Superior temporal gyrus (tissue), 1 donor: ENCODE results near the gene RASAL2.
A peak's percentile ranks its signal among the peaks of the same experiment; 100 is the strongest.

Experiments
- DNase-seq: peaks from one replicate; pipeline ENCODE4 v3.0.0-alpha.2; 2016; ENCODE audit errors: extremely low spot score

The RASAL2 gene

DNA sequence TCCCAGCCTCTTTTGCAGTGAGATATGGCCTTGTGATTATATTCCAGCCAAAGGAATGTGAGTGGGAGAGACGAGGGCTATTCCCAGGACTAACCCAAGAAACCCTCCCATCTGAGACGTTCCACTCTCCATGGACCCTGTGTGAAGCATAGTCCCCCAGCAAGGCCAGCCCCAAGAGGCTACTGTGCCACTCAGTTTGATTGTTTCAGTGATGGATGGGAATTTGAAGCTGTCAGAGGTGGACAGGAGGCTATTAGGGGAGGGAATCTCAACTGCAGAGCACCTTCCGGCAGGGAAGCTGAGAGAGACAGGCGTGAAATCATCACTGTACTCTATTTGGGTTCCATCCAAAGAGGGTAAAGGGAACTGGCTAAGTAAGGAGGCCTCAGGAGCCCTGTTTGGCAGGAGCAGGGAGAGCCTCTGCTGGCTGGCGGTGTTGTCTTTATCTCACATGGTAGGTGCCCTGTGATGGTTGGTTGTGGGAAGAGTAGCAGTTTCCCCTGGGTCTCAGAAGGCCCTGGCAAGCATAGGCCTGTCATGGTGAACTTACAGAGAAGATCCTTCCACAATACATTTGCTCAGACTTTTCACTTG is 415.6 kb downstream of the RASAL2 start:
- DNase-seq = no peak

GRCh38 chr1:178510155-178510554 is 416.3 kb downstream of the RASAL2 start:
- no peak for DNase-seq

DNA sequence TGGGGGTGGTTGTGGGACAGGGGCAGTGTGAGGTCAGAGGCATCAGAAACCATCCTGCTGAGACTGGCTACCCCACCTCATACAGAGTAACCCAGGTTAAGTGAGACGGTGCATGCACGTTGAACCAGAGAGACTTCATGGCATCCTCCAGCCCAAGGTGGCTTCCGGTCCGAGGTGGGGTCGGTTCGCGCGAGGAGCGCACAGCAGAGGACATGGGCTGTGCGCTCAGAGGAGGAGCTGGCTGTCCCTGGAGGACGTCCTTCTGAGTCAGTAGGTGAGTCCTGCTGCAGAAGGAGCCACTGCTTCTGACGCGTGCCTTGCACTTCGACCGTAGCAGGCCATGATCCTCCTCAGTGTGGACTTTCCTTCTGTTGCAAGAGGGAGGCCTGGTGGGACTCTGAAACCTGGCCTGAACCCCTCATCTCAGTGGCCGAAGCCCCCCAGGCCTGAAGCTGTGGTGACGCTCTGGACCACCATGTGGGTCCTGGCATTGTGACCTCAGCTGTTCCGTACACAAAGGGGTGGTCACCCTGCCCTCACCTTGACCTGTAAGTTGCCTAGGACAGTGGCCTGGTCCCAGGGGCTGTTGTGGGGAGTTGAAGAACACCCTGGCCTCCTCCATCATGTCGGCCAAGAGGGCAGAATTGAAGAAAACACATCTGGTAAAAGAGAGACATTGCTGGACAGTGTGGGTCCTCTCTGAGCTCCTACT is 418.8 kb downstream of the RASAL2 start, which contains the start of gene TEX35:
Gene TEX35 (plus strand): TSS at position 544 of the 712 bp plus-strand sequence. CDS start 80 bp downstream, at position 624.
- DNase-seq = no peak

GRCh38 chr1:178513278-178513983 is 419.5 kb downstream of the RASAL2 start:
- DNase-seq = no peak

GRCh38 chr1:178516110-178516509 is 422.2 kb downstream of the RASAL2 start:
- no peak for DNase-seq

DNA sequence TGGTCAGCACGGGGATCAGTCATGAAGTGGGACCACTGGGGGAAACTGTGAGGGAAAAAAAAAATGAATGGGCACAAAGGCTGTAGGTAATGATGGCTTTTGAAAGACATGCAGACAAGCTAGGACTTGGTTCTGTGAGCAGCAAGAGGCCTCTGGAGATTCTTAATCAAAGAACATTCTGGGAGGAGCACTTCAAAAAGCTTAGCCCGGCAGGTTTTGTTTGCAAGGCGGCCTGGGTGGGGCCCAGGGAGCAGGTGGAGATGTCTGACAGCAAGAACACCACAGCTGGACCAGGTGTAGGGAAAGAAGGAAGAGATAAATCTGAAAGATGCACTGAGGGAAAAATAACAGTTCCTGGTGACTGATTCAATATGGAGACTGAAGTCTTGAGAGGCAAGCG is 425.0 kb downstream of the RASAL2 start:
- no peak for DNase-seq

DNA sequence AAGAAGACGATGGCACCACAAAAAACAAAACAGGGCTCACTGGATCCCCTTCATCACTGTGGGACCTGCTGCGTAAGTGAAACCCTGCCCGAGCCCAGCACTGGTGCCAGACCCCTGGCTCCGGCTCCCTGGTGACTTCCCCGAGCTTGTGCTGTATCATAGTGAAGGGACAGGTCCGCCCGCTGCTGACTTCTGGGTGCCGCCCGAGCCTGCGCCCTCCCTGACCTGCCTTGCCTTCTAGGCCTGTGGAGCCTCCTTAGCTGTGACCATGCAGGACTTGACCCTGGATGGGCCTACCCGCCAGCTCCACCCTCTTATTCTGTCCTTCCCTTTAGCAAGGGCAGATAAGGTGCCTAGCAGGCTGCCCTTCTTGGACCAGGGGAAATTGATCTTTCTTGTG is 426.9 kb downstream of the RASAL2 start:
- no peak for DNase-seq

DNA sequence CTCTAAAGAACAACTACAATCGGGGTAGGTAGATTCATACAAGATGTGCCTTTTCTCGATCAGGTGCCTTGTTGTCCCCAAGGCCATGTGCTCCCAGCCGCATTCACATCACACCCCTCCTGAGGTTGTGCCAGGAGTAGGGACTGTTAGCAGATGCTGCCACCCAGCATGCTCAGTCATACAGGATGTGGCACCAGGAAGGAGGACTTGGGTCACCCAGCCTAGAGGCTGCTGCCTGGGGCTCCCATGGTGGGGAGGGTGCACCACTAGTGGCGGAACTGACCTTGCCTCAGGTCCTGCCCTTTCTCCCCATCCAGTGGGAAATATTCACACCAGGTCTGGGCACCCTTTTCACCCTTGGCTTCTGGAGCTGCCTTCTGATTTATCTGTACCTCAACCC is 427.3 kb downstream of the RASAL2 start:
- no peak for DNase-seq

GRCh38 chr1:178527117-178527516 is 433.2 kb downstream of the RASAL2 start:
- no peak for DNase-seq

DNA sequence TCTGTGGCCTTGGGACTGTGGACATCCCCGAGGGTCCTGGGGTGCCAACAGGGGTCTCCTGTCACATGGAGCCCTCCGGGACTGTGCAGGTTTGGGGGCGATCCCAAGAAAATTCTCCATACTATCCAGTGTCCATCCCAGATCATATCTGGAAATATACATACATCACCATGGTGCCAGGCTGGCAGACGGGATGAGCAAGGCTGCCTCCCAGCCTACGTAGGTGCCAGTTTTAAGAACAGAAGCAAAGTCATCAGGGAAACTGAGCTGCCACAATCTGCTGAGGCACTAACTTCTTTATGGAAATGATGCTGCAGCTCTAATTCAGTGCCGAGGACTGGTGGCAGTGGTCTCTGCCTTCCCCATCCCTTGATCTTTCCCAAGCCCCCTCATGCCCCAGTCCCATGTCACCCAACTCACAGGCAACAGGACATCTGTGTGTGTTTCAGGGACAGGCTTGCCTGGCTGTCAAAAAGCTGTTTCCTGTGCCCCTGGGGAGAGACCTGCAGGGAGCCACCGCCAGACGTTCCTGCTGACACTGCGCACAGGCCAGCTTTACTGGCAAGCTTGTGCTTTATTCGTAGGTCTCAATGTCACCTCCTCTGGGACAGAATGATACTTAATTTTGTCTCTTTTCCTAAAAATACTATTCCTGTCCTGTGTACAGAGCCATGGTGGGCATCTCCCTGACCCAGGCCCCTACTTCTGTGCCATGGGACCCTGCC is 434.5 kb downstream of the RASAL2 start:
- DNase-seq = peak; percentile 19

DNA sequence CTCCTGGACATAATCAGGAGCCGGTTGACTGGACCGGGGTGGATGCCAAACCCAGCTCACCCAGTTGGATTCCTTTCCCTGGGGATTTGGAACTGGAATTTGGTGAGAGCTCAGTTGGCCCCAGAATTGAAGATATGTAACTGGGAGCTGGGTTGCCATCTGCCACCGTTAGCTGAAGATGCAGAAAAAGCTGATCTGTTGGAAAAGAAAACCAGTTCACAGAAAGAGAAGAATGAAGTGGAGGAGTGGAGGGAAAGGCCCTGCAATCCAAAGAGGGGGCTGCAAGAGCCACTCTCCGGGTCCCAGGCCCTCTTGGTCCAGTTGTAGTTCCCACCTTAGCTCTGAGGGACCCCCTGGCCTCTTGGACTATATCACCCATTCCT is 435.0 kb downstream of the RASAL2 start:
- no peak for DNase-seq

DNA sequence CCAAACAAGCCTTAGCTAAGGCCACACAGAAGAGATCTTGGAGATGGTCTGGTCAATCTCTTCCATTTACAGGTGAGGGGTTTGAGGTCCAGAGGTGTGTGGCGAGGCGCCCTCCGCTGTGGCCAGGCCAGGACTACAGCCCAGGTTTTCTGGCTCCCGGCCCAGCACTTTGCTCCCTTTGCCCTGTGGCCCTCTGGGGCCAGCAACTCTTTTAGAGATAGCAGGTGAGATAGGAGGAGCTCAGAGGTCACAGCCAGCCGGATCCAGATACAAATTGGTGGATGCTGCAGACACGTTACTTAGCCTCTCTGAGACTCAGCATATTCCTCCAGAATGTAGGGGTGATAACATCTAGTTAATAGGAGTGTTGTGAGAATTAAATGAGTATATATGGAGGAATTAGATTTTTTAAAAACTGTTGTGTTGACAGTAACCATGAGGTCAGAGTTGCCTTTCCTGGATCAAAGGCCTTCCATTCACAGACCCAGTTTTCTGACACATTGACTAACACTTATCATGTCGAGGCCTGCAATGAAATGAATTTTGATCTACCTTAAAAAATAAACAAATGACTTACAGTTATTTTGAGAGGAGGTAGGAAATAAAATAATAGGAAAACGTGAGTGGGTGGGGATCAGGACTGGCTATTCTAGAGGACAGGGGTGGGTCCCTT is 435.6 kb downstream of the RASAL2 start:
- no peak for DNase-seq

GRCh38 chr1:178530037-178530402 is 436.1 kb downstream of the RASAL2 start:
- no peak for DNase-seq

- DNase-seq = no peak
These were observed 436.6 kb downstream of the RASAL2 start for GRCh38 chr1:178530502-178530901.

DNA sequence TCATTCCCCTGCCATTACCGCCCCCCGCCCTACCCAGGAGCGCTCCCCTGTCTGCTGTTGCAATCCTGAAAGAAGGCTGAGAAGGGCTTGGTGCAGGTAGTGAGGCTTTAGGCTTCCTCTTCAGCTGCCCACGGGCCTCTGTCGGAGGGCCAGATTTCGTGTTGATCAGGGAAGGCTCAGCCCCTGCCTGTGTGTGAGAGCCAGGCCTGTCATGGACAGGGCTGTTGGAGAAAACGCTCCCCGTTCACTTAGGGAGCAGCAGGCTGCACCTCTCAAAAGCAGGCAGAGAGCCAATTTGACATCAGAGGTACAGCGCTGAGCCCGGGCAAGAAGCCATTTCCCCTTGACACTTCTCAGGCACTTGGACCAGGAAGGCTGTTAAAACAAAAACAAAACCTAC is 438.0 kb downstream of the RASAL2 start:
- no peak for DNase-seq

GRCh38 chr1:178532392-178532791 is 438.5 kb downstream of the RASAL2 start:
- peak; percentile 91 for DNase-seq

DNA sequence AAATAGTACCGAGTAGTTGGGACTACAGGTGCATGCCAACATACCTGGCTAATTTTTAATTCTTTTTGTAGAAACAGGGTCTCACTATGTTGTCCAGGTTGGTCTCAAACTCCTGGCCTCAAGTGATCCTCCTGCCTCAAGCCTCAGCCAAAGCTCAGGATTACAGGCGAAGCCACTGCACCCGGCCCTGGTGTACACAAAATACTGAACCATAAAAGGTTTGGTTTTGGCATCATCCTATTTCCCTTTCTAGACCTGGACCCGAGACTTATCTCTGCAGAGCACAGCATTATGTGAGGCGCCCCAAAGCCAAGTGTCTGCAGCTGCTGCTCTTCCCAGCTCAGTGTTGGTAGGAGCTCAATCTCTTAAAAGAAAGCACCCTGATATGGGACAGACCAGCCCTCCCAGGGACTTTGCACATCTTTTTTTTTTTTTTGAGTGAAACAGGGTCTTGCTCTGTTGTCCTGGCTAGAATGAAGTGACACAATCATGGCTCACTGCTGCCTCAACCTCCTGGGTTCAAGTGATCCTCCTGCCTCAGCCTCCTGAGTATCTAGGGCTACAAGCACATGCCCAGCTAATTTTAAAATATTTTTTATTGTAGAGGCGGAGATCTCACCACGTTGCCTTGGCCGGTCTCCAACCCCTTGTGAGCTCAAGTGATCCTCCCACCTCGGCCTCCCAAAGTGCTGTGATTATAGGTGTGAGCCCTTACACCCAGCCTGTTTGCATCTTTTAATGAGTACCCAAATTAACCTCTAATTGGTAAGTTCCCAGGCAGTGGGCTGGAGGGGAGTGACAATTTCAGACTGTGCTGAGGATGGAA is 439.4 kb downstream of the RASAL2 start:
- no peak for DNase-seq
